ES-I3 (cell line): ENCODE data around the gene HDDC2.

ENCODE experiments used
- H3K36me3 ChIP-seq: 2 replicates; pipeline ENCODE4 v1.6.1; 2013; ENCODE audit warnings: mild to moderate bottlenecking, low read length, control low read depth, moderate library complexity; ENCODE audit not compliant: insufficient read depth
- H3K4me1 ChIP-seq: 2 replicates; pipeline ENCODE4 v1.6.1; 2013; ENCODE audit warnings: mild to moderate bottlenecking, control low read depth, low read length; ENCODE audit not compliant: insufficient read depth
- H3K9ac ChIP-seq: 2 replicates; pipeline ENCODE4 v1.6.1; 2013; ENCODE audit warnings: low read depth, mild to moderate bottlenecking, low read length, moderate library complexity
- H3K9me3 ChIP-seq: 2 replicates; pipeline ENCODE4 v1.6.1; 2013; ENCODE audit warnings: mild to moderate bottlenecking, low read length, moderate library complexity; ENCODE audit not compliant: control insufficient read depth, insufficient read depth

HDDC2 gene

GRCh38 chr6:125227244-125227643, 74.5 kb downstream of the HDDC2 start:
- H3K9me3 ChIP-seq = no peaks in the 10 kb centered on the region
- H3K9ac ChIP-seq = no peak overlapping the region
- H3K4me1 ChIP-seq = no peaks in the 10 kb centered on the region
- H3K36me3 ChIP-seq = no peaks in the 10 kb centered on the region
